AG09319 (cell line): ENCODE data around the gene TAOK2.

Source experiments
- DNase-seq: peaks from one replicate; pipeline ENCODE4 v3.0.0-alpha.2; 2010; ENCODE audit warnings: low read depth; ENCODE audit errors: extremely low read depth
- TF ChIP-seq, protein P1 (sequence below): IDR thresholded peaks from 2 replicates; pipeline ENCODE4 v1.5.1; 2011; ENCODE audit warnings: low read depth, mild to moderate bottlenecking, inconsistent platforms, low read length, moderate library complexity

The TAOK2 gene

DNA sequence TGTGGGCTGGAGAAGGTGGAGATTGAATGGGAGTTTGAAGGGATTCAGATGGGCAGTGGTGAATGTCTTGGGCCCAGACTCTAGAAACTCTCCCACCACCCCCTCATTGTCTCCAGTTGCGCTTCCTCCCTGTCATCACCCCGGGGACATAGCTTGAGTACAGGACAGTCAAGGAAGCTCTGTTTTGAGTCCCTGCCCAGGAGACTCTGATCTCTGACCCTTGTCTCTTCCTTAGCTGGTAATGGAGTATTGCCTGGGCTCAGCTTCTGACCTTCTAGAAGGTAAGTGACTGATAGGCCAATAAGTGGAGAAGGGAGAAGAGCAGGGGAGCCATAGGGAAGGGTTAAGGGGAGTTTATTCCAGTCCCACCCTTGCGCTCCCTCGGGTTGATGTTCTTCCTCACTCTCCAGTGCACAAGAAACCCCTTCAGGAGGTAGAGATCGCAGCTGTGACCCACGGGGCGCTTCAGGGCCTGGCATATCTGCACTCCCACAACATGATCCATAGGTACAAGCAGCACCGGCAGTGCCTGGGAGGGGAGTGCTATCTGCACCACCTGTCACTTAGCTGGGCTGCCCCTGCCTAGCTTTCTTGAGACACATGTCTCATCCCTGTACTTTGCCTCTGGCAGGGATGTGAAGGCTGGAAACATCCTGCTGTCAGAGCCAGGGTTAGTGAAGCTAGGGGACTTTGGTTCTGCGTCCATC is 5.0 kb downstream of the TAOK2 start:
- no peak for DNase-seq
- TF ChIP-seq, protein P1, sequence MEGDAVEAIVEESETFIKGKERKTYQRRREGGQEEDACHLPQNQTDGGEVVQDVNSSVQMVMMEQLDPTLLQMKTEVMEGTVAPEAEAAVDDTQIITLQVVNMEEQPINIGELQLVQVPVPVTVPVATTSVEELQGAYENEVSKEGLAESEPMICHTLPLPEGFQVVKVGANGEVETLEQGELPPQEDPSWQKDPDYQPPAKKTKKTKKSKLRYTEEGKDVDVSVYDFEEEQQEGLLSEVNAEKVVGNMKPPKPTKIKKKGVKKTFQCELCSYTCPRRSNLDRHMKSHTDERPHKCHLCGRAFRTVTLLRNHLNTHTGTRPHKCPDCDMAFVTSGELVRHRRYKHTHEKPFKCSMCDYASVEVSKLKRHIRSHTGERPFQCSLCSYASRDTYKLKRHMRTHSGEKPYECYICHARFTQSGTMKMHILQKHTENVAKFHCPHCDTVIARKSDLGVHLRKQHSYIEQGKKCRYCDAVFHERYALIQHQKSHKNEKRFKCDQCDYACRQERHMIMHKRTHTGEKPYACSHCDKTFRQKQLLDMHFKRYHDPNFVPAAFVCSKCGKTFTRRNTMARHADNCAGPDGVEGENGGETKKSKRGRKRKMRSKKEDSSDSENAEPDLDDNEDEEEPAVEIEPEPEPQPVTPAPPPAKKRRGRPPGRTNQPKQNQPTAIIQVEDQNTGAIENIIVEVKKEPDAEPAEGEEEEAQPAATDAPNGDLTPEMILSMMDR: no peak

DNA sequence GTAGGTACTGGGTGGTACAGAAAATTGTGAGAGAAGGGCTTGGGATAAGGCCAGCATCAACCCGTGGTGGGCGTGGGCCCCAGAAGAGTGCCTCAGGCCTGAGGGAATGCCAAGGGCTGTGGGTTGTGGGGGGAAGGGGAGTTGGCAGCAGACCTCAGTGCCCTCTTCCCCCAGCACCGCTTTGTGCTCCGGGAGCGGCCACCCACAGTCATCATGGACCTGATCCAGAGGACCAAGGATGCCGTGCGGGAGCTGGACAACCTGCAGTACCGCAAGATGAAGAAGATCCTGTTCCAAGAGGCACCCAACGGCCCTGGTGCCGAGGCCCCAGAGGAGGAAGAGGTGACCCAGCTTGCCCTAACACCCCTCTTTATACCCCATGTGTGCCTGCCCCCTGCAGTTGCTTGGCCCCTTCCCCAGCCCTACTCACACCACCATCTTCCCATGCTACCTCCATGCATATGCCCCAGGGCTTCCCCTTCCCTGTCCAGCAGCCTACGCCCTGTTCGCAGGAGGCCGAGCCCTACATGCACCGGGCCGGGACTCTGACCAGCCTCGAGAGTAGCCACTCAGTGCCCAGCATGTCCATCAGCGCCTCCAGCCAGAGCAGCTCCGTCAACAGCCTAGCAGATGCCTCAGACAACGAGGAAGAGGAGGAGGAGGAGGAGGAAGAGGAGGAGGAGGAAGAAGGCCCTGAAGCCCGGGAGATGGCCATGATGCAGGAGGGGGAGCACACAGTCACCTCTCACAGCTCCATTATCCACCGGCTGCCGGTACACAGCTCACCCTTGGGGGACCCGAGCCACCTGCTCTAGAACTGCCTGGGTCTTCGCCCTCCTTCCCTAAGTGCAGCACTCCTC is 9.1 kb downstream of the TAOK2 start:
- DNase-seq: no peak
- TF ChIP-seq, protein P1: no peak

DNA sequence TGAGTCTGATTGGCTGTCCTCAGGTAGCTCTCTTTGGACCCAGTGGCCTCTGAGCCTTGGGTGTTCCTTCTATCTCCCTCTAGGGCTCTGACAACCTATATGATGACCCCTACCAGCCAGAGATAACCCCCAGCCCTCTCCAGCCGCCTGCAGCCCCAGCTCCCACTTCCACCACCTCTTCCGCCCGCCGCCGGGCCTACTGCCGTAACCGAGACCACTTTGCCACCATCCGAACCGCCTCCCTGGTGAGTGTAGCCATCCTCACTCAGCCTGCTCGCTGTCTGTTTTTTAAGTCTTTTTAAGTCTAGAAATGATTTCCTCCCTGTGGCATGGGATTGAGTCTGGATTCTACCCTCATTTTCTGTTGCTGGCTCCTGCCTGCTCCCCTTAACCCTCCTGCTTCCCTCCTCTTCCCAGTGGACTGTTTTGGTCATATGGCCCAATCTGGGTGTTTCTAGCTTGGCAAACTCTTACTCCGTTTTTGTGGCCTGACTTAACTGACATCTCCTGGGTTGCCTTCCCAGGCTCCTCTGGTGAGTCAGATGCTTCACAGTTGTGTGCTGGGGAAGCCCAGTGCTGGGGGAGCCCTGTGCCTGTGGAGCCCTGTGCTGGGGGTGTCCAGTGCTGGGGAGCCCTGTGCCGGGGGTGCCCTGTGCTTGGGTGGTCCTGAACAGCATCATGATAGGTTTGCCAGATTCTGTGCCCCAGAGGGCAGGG is 9.9 kb downstream of the TAOK2 start:
- TF ChIP-seq, protein P1: no peak
- DNase-seq: no peak

DNA sequence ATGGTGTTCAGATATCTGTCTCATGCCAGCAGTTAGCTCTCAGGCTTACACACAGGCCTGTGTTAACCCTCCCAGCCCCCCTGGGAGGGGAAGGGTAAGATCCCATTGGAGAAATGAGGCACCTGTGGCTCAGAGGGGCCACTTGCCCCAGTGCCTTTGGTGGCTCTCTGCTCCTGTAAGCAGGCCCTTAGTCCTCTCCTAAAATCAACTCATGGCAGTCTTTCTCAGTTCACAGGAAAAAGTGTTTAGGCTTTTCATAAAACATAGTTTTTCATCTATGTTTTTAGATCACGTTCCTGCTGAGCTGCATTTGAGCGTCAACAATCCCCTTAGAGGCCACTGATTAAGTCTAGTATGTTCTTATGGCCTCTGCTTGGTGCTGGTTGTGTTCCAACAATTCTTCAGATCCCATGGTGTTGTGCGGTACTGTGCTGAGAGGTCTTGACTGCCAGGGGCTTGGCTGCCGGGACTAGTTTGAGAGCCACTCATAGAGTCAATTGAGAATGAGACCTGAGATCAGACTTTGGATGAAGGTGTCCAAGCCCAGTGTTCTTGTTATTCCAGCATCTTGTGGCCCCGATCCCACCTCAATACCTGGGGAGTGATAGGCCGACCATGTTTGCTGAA is 10.6 kb downstream of the TAOK2 start:
- DNase-seq: no peak
- TF ChIP-seq, protein P1: no peak

DNA sequence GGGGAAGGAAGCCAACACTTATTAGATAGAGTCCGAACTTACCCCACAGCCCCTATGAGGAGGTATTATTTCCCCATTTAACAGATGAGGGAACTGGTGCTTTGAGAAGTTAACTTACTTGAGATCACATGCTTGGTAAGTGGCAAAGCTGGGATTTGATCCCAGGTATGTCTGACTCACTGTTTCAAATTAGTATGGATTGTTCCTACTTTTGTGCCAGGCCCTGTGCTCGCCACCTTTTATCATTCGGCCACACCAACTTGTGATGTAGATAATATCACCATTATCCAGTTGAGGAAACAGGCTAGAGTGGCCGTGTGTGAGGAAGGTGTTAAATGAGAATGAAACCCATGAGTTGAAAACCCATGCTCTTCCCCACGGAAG is 11.1 kb downstream of the TAOK2 start:
- no peak for DNase-seq
- TF ChIP-seq, protein P1: no peak

DNA sequence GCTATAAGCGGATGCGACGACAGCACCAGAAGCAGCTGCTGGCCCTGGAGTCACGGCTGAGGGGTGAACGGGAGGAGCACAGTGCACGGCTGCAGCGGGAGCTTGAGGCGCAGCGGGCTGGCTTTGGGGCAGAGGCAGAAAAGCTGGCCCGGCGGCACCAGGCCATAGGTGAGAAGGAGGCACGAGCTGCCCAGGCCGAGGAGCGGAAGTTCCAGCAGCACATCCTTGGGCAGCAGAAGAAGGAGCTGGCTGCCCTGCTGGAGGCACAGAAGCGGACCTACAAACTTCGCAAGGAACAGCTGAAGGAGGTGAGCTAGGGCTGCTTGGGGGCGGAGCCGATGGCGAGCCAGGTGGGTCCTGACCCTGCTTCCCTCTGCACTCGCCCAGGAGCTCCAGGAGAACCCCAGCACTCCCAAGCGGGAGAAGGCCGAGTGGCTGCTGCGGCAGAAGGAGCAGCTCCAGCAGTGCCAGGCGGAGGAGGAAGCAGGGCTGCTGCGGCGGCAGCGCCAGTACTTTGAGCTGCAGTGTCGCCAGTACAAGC is 11.7 kb downstream of the TAOK2 start:
- TF ChIP-seq, protein P1: no peak
- DNase-seq: no peak
